Superior temporal gyrus (tissue), 1 donor: ENCODE data around the gene CHRNA9.
"Not testable (repeated sequence)": the region's sequence is repeated elsewhere in the genome, so short reads cannot be mapped to it uniquely, and the experiment has no call there.

Experiments
- DNase-seq: peaks from one replicate; pipeline ENCODE4 v3.0.0-alpha.2; 2016; ENCODE audit errors: extremely low spot score

CHRNA9 gene

DNA sequence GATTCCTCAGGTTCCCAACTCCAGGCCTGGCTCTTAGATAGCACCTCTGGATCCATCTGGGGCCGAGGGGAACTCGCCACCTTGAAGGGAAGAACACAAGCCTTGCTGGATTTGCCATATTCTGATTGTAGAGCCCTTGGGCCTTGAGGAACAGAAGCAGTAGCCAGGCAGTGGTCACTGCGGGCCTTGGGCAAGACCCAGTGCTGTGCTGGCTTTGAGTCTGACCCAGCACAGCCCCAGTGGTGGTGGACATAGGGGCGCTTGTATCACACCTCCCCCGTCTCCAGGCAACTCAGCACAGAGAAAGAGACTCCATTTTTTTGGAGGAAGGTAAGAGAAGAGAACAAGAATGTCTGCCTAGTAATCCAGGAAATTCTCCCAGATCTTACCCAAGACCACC lies 45.5 kb downstream of the CHRNA9 start:
- no peak for DNase-seq

DNA sequence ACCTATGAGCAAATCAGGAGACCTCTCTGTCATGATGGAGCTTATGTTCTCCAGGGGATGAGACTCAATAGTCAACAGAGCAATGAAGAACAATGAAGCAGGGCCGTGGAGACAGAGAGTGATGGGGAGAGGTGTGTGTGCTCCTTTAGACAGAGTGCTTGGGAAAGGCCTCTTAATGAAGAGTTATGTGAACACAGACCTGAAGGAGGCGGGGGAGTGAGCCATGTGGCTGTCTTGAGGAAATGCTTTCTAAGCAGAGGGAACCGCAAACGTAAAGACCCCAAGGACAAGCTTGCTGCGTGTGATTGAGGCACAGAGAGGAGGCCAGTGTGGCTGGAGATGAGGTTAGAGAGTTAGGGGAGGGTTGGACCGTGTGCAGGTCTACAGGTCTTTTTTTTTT lies 53.1 kb downstream of the CHRNA9 start:
- no peak for DNase-seq

DNA sequence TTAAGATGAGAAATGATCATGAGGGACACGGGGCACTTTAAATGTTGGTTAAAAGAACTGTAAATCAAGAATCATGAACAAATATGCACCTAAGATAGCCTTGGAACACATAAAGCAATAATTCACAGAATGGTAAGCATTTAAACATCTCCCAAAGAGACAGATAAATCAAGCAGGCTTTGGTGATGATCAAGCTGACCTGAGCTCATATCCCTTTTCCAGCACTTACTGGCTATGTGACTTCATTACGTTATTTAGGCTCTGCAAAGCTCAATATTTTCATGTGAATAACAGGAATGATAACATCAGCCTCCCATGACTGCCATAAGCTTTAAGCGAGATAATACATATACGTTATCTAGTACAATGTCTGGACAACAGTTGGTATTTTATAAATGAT lies 54.9 kb downstream of the CHRNA9 start:
- DNase-seq, result no peak

DNA sequence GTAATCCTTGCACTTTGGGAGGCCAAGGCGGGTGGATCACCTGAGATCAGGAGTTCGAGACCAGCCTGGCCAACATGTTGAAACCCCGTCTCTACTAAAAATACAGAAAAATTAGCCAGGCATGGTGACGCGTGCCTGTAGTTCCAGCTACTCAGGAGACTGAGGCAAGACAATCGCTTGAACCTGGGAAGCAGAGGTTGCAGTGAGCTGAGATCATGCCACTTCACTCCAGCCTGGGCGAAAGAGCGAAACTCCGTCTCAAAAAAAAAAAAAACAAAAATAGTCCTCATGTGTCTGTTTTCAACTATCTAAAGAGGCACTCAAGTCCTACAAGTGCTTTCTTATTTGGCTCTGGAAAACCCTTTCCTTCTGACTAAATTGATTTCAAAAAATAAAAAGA lies 57.1 kb downstream of the CHRNA9 start:
- not testable (repeated sequence) for DNase-seq

DNA sequence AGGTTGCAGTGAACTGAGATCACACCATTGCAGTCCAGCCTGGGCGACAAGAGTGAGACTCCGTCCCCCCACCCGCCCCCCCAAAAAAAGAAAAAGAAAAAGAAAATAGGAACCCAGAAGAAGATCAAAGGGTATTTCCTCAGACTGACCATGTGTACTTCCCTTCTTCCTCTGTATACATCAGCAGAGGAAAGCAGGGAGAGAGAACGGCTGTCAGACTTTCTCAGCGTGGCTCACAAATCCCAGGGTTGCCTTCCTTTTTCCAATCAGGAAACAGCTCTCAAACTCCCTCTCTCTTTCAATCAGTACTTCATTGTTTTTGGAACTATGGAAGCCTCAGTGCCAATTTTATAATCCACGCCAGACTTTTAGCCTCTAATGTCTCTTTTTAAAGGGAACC lies 59.1 kb downstream of the CHRNA9 start:
- no peak for DNase-seq

DNA sequence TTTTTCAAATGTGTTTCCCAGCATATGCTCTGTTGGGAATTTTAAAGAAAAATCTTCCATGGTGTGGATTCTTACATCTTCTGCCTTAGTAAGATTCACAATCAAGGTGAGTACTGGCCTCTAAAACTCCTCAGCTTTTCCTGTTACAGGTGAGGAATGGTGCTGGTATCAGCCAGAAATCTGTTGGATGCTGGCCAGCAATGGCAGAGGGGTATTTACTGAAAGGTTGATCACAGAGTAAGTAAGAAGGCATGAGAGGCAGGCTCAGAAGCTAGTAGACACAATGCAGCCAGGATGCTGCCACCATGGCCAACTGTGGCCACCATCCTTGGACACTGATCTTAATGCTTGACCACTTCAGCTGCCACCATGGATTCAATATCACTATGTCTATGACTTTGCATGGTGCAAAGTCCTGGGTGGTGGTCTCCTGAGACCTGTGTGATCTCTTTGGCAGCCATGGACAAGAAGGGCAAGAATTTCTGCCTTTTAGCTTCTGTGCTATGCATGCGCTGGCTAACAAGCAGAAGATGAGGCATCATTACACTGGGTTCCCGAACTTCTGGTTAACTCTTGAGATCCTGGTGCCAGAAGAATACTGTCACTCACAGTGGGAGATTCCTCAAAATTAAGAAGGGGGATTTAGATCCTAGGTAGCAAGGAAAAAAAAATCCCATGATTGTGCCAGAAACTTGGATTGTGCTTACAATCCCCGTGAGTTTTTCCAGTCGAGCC lies 60.2 kb downstream of the CHRNA9 start:
- no peak for DNase-seq

DNA sequence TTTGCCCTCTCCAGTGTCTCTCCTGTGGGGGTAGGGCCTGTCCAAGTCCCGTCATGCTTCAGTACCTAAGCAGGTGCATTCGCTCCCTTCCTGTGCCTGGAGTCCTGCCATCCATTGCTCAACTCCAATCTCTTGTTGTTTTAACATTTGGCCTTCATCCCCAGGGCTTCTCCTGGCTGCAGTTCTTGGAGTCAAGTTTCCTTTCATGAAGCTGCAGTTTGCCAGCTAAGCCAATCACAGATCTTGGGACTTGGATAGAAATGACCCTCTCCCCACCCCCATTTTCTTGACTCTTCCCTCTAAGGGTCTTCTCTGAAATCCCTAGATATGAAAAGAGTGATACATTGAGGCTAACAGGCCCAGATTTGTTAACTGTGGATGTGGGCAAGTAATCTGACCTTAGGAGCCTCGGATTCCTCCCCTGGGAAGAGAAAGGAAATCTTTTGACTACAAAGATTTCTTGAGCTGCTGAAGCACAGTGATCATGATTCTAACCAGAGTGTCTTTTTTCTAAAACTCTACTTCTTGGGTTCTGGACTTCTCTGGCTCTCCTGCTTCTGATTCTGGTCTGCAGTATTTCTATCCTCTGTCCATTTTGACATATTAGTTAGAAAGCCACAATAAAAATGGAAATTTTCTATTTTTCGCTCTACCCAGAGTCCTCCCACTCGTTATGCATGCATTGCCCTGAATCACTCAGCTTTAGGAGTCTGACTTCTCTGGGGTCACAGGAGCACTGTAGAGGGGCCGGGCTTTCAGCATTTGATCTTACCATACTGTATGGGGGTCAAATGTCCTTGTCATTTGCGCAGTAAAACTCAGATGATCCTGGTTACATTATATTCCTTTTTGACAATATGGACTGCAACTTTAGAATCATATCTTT lies 61.0 kb downstream of the CHRNA9 start:
- no peak for DNase-seq

DNA sequence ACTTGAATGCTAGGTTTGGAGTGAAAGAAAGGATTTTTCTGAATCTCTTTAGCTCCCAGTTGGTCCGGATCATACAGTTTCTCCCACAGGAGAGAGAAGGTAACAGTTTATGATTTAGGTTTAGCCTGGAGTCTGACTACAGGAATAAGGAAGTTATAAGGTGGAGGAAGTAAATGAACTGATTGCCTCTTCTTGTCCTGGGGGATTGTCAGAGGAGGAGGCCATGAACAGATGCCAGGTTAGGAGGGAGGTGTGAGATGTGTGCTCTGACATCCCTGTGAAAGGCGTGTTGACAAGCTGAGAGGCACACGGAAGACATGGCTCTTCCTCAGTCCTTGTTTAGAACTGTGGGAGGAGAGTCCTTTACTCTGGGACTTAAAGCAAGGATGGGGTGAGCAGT lies 64.4 kb downstream of the CHRNA9 start:
- no peak for DNase-seq

DNA sequence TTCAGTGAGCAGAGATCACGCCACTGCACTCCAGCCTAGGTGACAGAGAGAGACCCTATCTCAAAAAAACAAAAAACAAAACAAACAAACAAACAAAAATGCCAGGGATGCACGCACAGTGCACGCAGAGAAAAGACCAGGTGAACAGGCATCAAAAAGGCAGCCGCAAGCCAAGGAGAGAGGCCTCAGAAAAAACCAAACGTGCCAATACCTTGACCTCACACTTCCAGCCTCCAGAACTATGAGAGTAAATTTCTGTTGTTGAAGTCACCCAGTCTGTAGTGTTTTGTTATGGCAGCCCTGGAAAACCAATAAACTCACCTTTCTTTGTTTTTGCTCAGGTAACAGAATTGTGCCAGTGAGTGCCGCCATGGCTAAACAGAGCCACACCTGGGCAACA lies 66.0 kb downstream of the CHRNA9 start:
- no peak for DNase-seq

DNA sequence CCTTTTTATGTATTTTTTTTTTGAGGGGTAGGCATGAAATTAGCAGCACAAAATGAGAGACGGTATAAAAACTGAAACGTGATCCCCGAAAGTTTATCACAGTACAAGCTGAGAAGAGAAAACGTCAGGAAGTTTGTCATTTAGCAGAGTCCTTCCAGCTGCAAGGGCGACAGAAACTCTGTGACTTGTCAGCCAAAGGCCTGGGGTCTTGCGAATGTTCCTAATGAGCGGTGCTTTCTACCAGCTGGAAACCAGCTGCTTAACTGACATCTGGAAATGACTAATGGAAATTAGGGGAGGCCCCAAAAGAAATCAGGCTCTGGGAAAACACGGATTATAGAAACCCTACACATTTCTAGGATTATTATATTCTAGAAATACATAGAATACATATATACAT lies 66.5 kb downstream of the CHRNA9 start:
- no peak for DNase-seq

DNA sequence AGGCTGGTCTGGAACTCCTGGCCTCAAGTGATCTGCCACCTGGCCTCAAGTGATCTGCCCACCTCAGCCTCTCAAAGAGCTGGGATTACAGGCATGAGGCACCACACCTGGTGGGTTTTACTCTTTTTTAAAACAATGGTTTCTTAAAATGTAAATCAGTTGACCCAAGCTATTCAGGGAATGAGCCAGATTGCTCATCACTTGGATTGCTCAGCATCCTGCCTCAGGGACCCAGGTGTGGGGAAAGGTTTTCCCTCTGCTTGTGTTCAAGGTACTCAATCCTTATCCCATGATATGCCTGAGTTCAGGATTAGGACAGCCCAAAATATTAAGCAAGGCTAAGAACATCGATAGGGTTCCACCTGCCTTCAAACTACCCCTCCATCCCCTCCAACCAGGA lies 67.4 kb downstream of the CHRNA9 start:
- DNase-seq, result no peak

DNA sequence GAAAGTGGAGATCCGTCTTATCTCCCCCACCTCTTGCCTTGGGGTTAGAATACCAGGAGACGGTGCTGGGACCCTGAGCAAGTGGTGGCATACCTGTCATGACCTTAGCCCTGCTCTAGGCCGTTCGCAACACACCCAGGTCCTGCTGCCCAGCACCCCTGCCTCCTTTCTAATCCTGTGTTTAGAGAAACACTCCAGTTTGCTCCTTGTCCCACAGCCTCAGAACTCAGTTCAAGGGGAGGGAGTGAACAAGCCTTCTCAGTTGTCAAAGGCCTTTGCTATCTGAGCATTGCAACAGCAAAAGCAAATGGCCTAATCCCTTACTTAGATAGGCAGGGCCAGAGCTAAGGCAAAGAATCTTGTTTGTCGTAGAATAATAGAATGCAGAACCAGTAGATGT lies 67.9 kb downstream of the CHRNA9 start:
- no peak for DNase-seq
